ENCODE data around the gene ACP3. TPM values are rescaled to one million over a fixed set of nuclear protein-coding genes. Genes with fewer than 3 reads are reported as not detected.

ACP3 gene
- total RNA-seq, 3 donors from 2014 or later, result 6.9 to 27.5 (median 9.6) TPM

GRCh38 chr3:132347811-132348210 lies 30.6 kb downstream of the ACP3 start:
- no peaks in the 10 kb centered on the region for H3K9me3 ChIP-seq
- no peaks in the 10 kb centered on the region for H3K4me1 ChIP-seq (ENCODE audit: low read depth)
- H3K36me3 ChIP-seq (ENCODE audit: low read depth), result no peaks in the 10 kb centered on the region
- intact Hi-C loops (cut with DNase I, micrococcal nuclease), result loop anchor here in 1 of 2 donors (10.0 kb wide), 1 partner anchor 93 kb away; no protein-coding TSS in a partner anchor
- no peak overlapping the region for H3K4me3 ChIP-seq
- no peak for TF ChIP-seq CTCF (IDR thresholded peaks at IDR 0.05)
- ATAC-seq (no peak), DNase-seq (no peak)

- no peak for TF ChIP-seq CTCF (IDR thresholded peaks at IDR 0.05)
- Histone ChIP-seq H3K9me3 (no peaks in the 10 kb centered on the region), H3K4me3 (no peak overlapping the region), H3K36me3 (ENCODE audit: low read depth) (no peaks in the 10 kb centered on the region), H3K4me1 (ENCODE audit: low read depth) (no peaks in the 10 kb centered on the region)
- intact Hi-C loops (cut with DNase I, micrococcal nuclease), result loop anchor here in 1 of 2 donors (10.0 kb wide), 1 partner anchor 94 kb away; no protein-coding TSS in a partner anchor
- no peak for DNase-seq
- ATAC-seq, result no peak
Observed at GRCh38 chr3:132348531-132348930, 31.3 kb downstream of the ACP3 start.

GRCh38 chr3:132350814-132351213 lies 33.6 kb downstream of the ACP3 start:
- H3K9me3 ChIP-seq, result no peaks in the 10 kb centered on the region
- H3K36me3 ChIP-seq (ENCODE audit: low read depth), result no peaks in the 10 kb centered on the region
- ATAC-seq (no peak), DNase-seq (no peak)
- no peak for TF ChIP-seq CTCF (IDR thresholded peaks at IDR 0.05)
- no peak overlapping the region for H3K4me3 ChIP-seq
- intact Hi-C loops (cut with DNase I, micrococcal nuclease), result loop anchor here in 1 of 2 donors (10.0 kb wide), 1 partner anchor 54 kb away; no protein-coding TSS in a partner anchor
- H3K4me1 ChIP-seq (ENCODE audit: low read depth), result no peaks in the 10 kb centered on the region

GRCh38 chr3:132351222-132351806 lies 34.1 kb downstream of the ACP3 start:
- TF ChIP-seq CTCF (IDR thresholded peaks at IDR 0.05), result no peak
- Histone ChIP-seq H3K9me3 (no peaks in the 10 kb centered on the region), H3K4me3 (no peak overlapping the region), H3K4me1 (ENCODE audit: low read depth) (no peaks in the 10 kb centered on the region), H3K36me3 (ENCODE audit: low read depth) (no peaks in the 10 kb centered on the region)
- DNase-seq (no peak), ATAC-seq (no peak)
- intact Hi-C loops (cut with DNase I, micrococcal nuclease), result loop anchor here in 1 of 2 donors (10.0 kb wide), 1 partner anchor 53 kb away; no protein-coding TSS in a partner anchor

- Histone ChIP-seq H3K36me3 (ENCODE audit: low read depth) (no peaks in the 10 kb centered on the region), H3K4me3 (no peak overlapping the region), H3K9me3 (no peaks in the 10 kb centered on the region), H3K4me1 (ENCODE audit: low read depth) (no peaks in the 10 kb centered on the region)
- peak; percentile 79 for TF ChIP-seq CTCF (IDR thresholded peaks at IDR 0.05)
- ATAC-seq (peak; percentile 91), DNase-seq (peak in 1 of 3 donors; percentile 86)
- intact Hi-C loops (cut with DNase I, micrococcal nuclease), result loop anchor here in 1 of 2 donors (10.0 kb wide), 1 partner anchor 52 kb away; no protein-coding TSS in a partner anchor
Observed at GRCh38 chr3:132352556-132353143, 35.4 kb downstream of the ACP3 start.
